Panc1 (cell line): ENCODE results near the gene EGFLAM.

ENCODE experiments used
- POLR2AphosphoS5 ChIP-seq: IDR thresholded peaks from 2 replicates; pipeline ENCODE4 v1.6.1; 2012; ENCODE audit warnings: mild to moderate bottlenecking, low read depth, low read length, moderate library complexity
- TCF7L2 ChIP-seq: IDR thresholded peaks from 2 replicates; pipeline ENCODE4 v1.6.1; 2011; ENCODE audit warnings: mild to moderate bottlenecking, low read depth, low read length, inconsistent platforms
- TF ChIP-seq, protein P1 (sequence below): fragments of 450-650 bp; IDR thresholded peaks from 2 replicates; pipeline ENCODE4 v1.5.1; 2017; ENCODE audit warnings: mild to moderate bottlenecking

DNA sequence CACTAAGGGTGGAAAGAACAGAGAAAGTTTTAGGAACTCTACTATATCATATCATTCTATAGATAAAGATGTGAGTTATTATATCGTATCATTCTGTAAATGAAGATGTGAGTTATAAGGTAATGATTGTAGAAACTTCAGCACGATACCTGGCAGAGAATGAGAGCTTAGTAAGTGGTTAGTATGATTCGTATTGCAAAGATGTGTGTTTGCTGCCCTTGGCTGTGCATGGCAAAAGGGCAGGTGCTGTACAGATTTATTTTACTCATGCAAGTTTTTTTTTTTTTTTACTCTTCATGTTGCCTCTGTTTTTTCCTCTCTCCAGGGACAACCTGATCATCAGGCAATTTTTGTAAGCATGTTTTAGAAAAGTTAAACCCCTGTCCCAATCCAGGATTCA lies 83.3 kb downstream of the EGFLAM start:
- TF ChIP-seq, protein P1, sequence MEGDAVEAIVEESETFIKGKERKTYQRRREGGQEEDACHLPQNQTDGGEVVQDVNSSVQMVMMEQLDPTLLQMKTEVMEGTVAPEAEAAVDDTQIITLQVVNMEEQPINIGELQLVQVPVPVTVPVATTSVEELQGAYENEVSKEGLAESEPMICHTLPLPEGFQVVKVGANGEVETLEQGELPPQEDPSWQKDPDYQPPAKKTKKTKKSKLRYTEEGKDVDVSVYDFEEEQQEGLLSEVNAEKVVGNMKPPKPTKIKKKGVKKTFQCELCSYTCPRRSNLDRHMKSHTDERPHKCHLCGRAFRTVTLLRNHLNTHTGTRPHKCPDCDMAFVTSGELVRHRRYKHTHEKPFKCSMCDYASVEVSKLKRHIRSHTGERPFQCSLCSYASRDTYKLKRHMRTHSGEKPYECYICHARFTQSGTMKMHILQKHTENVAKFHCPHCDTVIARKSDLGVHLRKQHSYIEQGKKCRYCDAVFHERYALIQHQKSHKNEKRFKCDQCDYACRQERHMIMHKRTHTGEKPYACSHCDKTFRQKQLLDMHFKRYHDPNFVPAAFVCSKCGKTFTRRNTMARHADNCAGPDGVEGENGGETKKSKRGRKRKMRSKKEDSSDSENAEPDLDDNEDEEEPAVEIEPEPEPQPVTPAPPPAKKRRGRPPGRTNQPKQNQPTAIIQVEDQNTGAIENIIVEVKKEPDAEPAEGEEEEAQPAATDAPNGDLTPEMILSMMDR = no peak
- TF ChIP-seq TCF7L2 = no peak
- TF ChIP-seq POLR2AphosphoS5 = no peak
